ENCODE data around the gene SGIP1.
A peak's percentile ranks its signal among the peaks of the same experiment; 100 is the strongest.
"Not testable (repeated sequence)": the region's sequence is repeated elsewhere in the genome, so short reads cannot be mapped to it uniquely, and the experiment has no call there.

SGIP1 gene

GRCh38 chr1:66733348-66734017 is 199.5 kb downstream of the SGIP1 start:
- H2BK5ac ChIP-seq (ENCODE audit: low read depth, low read length, poor library complexity) = no peak overlapping the region
- H3K36me3 ChIP-seq (ENCODE audit: control insufficient read depth in 1 of 2, insufficient read depth in 2 of 2, low read length in 2 of 2) = no peaks in the 10 kb centered on the region
- H3K27me3 ChIP-seq (ENCODE audit: insufficient read depth, low read length) = no peaks in the 10 kb centered on the region
- no peak overlapping the region for H4K8ac ChIP-seq (ENCODE audit: low read depth, low read length)
- no peak overlapping the region for H3K4me2 ChIP-seq (ENCODE audit: low read length)
- no peaks in the 10 kb centered on the region for H3K79me2 ChIP-seq (ENCODE audit: control insufficient read depth, insufficient read depth, low read length, poor library complexity)
- H3K79me1 ChIP-seq (ENCODE audit: low read length) = no peaks in the 10 kb centered on the region
- H3K14ac ChIP-seq (ENCODE audit: low read length) = no peak overlapping the region
- H4K12ac ChIP-seq (ENCODE audit: low read depth, low read length) = no peak overlapping the region
- H3K4me1 ChIP-seq (ENCODE audit: control insufficient read depth in 1 of 2, insufficient read depth in 2 of 2, low read length in 2 of 2) = no peaks in the 10 kb centered on the region
- H2BK120ac ChIP-seq (ENCODE audit: insufficient read depth, low read length, poor library complexity) = no peak overlapping the region
- no peak overlapping the region for H4K91ac ChIP-seq (ENCODE audit: low read depth, low read length)
- H3K18ac ChIP-seq (ENCODE audit: low read length) = no peak overlapping the region
- H2BK12ac ChIP-seq (ENCODE audit: low read length) = no peak overlapping the region
- H3K9me3 ChIP-seq (ENCODE audit: insufficient read depth, low read depth, low read length) = no peaks in the 10 kb centered on the region
- H3K4ac ChIP-seq (ENCODE audit: low read depth, low read length) = no peak overlapping the region
- H3K4me3 ChIP-seq (ENCODE audit: low read depth, low read length) = no peak overlapping the region
- no peak overlapping the region for H2AFZ ChIP-seq (ENCODE audit: insufficient read depth, low read length, poor library complexity)
- no peak overlapping the region for H3K23ac ChIP-seq (ENCODE audit: low read length)
- no peak overlapping the region for H3K9ac ChIP-seq (ENCODE audit: low read length)
- DNase-seq = peak; percentile 26 to 89
- no CpG with 5 or more reads among the region's 7 CpGs for WGBS (ENCODE audit: extremely low coverage, insufficient coverage, insufficient read length)
- no peak overlapping the region for H2AK5ac ChIP-seq (ENCODE audit: low read length)
- H3K27ac ChIP-seq (ENCODE audit: low read depth, low read length) = no peak overlapping the region

DNA sequence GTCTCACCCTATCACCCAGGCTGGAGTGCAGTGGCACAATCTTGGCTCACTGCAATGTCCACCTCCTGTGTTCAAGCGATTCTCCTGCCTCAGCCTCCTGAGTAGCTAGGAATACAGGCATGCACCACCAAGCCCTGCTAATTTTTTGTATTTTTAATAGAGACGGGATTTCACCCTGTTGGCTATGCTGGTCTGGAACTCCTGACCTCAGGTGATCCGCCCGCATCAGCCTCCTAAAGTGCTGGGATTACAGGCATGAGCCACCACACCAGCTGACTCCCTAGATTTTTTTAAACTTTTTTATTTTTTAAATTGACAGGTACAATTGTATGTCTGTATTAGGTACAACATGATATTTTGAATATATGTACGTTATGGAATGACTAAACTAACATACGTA is 200.6 kb downstream of the SGIP1 start:
- not testable (repeated sequence) for H3K9me3 ChIP-seq (ENCODE audit: insufficient read depth, low read depth, low read length); H2BK120ac ChIP-seq (ENCODE audit: insufficient read depth, low read length, poor library complexity); H4K8ac ChIP-seq (ENCODE audit: low read depth, low read length); H3K79me1 ChIP-seq (ENCODE audit: low read length); H3K4me2 ChIP-seq (ENCODE audit: low read length); H3K27me3 ChIP-seq (ENCODE audit: insufficient read depth, low read length); H3K18ac ChIP-seq (ENCODE audit: low read length); H3K23ac ChIP-seq (ENCODE audit: low read length); H2BK5ac ChIP-seq (ENCODE audit: low read depth, low read length, poor library complexity); H3K4ac ChIP-seq (ENCODE audit: low read depth, low read length); H3K4me3 ChIP-seq (ENCODE audit: low read depth, low read length); H2AFZ ChIP-seq (ENCODE audit: insufficient read depth, low read length, poor library complexity); H3K9ac ChIP-seq (ENCODE audit: low read length); H4K91ac ChIP-seq (ENCODE audit: low read depth, low read length); H3K79me2 ChIP-seq (ENCODE audit: control insufficient read depth, insufficient read depth, low read length, poor library complexity); H2AK5ac ChIP-seq (ENCODE audit: low read length); H3K27ac ChIP-seq (ENCODE audit: low read depth, low read length); H2BK12ac ChIP-seq (ENCODE audit: low read length); H4K12ac ChIP-seq (ENCODE audit: low read depth, low read length); H3K36me3 ChIP-seq (ENCODE audit: control insufficient read depth in 1 of 2, insufficient read depth in 2 of 2, low read length in 2 of 2); H3K14ac ChIP-seq (ENCODE audit: low read length); H3K4me1 ChIP-seq (ENCODE audit: control insufficient read depth in 1 of 2, insufficient read depth in 2 of 2, low read length in 2 of 2)
- no CpG with 5 or more reads among the region's 6 CpGs for WGBS (ENCODE audit: extremely low coverage, insufficient coverage, insufficient read length)
- DNase-seq = peak; percentile 60 to 74

GRCh38 chr1:66737836-66738235 is 203.9 kb downstream of the SGIP1 start:
- no peaks in the 10 kb centered on the region for H3K79me2 ChIP-seq (ENCODE audit: control insufficient read depth, insufficient read depth, low read length, poor library complexity)
- no peak overlapping the region for H3K18ac ChIP-seq (ENCODE audit: low read length)
- H3K79me1 ChIP-seq (ENCODE audit: low read length) = peaks cover 2% of the 10 kb centered on the region
- H3K27ac ChIP-seq (ENCODE audit: low read depth, low read length) = no peak overlapping the region
- no peaks in the 10 kb centered on the region for H3K36me3 ChIP-seq (ENCODE audit: control insufficient read depth in 1 of 2, insufficient read depth in 2 of 2, low read length in 2 of 2)
- no peaks in the 10 kb centered on the region for H3K4me1 ChIP-seq (ENCODE audit: control insufficient read depth in 1 of 2, insufficient read depth in 2 of 2, low read length in 2 of 2)
- H3K4ac ChIP-seq (ENCODE audit: low read depth, low read length) = no peak overlapping the region
- no peak overlapping the region for H2AFZ ChIP-seq (ENCODE audit: insufficient read depth, low read length, poor library complexity)
- WGBS (ENCODE audit: extremely low coverage, insufficient coverage, insufficient read length) = no CpG with 5 or more reads among the region's 2 CpGs
- H2BK120ac ChIP-seq (ENCODE audit: insufficient read depth, low read length, poor library complexity) = no peak overlapping the region
- no peak overlapping the region for H3K14ac ChIP-seq (ENCODE audit: low read length)
- H3K4me3 ChIP-seq (ENCODE audit: low read depth, low read length) = no peak overlapping the region
- H3K27me3 ChIP-seq (ENCODE audit: insufficient read depth, low read length) = no peaks in the 10 kb centered on the region
- H3K9me3 ChIP-seq (ENCODE audit: insufficient read depth, low read depth, low read length) = no peaks in the 10 kb centered on the region
- no peak overlapping the region for H4K91ac ChIP-seq (ENCODE audit: low read depth, low read length)
- H4K12ac ChIP-seq (ENCODE audit: low read depth, low read length) = no peak overlapping the region
- H3K9ac ChIP-seq (ENCODE audit: low read length) = no peak overlapping the region
- H2BK12ac ChIP-seq (ENCODE audit: low read length) = no peak overlapping the region
- no peak overlapping the region for H4K8ac ChIP-seq (ENCODE audit: low read depth, low read length)
- no peak overlapping the region for H2BK5ac ChIP-seq (ENCODE audit: low read depth, low read length, poor library complexity)
- no peak for DNase-seq
- H3K4me2 ChIP-seq (ENCODE audit: low read length) = no peak overlapping the region
- H3K23ac ChIP-seq (ENCODE audit: low read length) = no peak overlapping the region
- H2AK5ac ChIP-seq (ENCODE audit: low read length) = no peak overlapping the region

DNA sequence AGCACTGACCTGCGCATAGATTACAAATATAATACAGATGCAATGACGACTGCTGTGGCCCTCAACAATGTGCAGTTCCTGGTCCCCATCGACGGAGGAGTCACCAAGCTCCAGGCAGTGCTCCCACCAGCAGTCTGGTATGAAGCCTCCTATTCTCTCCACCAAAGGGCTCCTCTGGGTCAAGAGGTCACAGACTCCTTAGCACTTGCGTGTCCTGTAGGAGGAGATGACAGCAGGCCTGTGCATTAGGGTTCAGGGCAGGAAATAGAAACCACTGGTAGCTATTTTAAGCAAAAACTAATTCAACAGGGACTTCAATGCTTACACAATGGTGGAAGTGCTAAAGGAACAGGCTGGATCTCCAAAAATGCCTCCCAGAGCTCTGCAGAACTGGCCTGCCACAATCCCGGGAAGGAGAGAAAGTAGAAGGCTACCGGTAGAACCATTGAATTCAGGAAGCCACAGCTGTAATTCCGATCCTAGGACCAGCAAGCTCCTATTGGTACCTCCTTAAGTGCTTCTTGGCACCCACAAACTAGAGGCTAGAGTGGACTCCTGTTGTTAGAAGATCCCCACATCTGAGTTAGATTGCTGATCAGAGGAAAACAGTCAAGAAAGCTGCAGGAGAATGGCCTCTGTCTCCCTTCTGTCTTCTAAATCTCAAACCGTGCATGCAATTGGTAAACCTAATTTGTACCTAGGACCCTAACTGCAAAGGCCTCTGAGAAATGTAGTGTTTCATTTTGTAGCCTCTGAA is 205.6 kb downstream of the SGIP1 start:
- Histone ChIP-seq H3K36me3 (ENCODE audit: control insufficient read depth in 1 of 2, insufficient read depth in 2 of 2, low read length in 2 of 2) (no peaks in the 10 kb centered on the region), H3K4me3 (ENCODE audit: low read depth, low read length) (no peak overlapping the region), H2BK12ac (ENCODE audit: low read length) (no peak overlapping the region), H2AK5ac (ENCODE audit: low read length) (no peak overlapping the region), H3K79me2 (ENCODE audit: control insufficient read depth, insufficient read depth, low read length, poor library complexity) (no peaks in the 10 kb centered on the region), H3K9ac (ENCODE audit: low read length) (no peak overlapping the region), H3K4ac (ENCODE audit: low read depth, low read length) (no peak overlapping the region), H4K91ac (ENCODE audit: low read depth, low read length) (no peak overlapping the region), H3K79me1 (ENCODE audit: low read length) (peaks cover 2% of the 10 kb centered on the region), H3K27ac (ENCODE audit: low read depth, low read length) (no peak overlapping the region), H2BK5ac (ENCODE audit: low read depth, low read length, poor library complexity) (no peak overlapping the region), H3K4me1 (ENCODE audit: control insufficient read depth in 1 of 2, insufficient read depth in 2 of 2, low read length in 2 of 2) (no peaks in the 10 kb centered on the region), H3K23ac (ENCODE audit: low read length) (no peak overlapping the region), H3K27me3 (ENCODE audit: insufficient read depth, low read length) (no peaks in the 10 kb centered on the region), H3K4me2 (ENCODE audit: low read length) (no peak overlapping the region), H3K9me3 (ENCODE audit: insufficient read depth, low read depth, low read length) (no peaks in the 10 kb centered on the region), H2BK120ac (ENCODE audit: insufficient read depth, low read length, poor library complexity) (no peak overlapping the region), H4K12ac (ENCODE audit: low read depth, low read length) (no peak overlapping the region), H4K8ac (ENCODE audit: low read depth, low read length) (no peak overlapping the region), H3K14ac (ENCODE audit: low read length) (no peak overlapping the region), H3K18ac (ENCODE audit: low read length) (no peak overlapping the region), H2AFZ (ENCODE audit: insufficient read depth, low read length, poor library complexity) (no peak overlapping the region)
- no CpG with 5 or more reads among the region's 9 CpGs for WGBS (ENCODE audit: extremely low coverage, insufficient coverage, insufficient read length)
- DNase-seq = no peak

All from trophoblast cell (in vitro differentiated cells and primary cell).